GM23338 (cell line): Measurements from ENCODE around the gene SLC6A3. TPM values are rescaled to one million over a fixed set of nuclear protein-coding genes. Genes with fewer than 3 reads are reported as not detected.

Experiments
- ATAC-seq: fragments of 200-7000 bp; cut with Tn5 transposase; 3 replicates; pipeline ENCODE4 v1.9.1; 2020
- DNase-seq: peaks from one replicate; pipeline ENCODE4 v3.0.0-alpha.2; 2015; ENCODE audit warnings: low spot score
- H2AFZ ChIP-seq: fragments of 200-600 bp; sonication (generic); 2 replicates; pipeline ENCODE4 v1.8.0; 2016; ENCODE audit warnings: antibody characterized with exemption, mild to moderate bottlenecking, moderate library complexity
- H3F3A ChIP-seq: fragments of 200-600 bp; sonication (generic); replicated peaks from 2 replicates; pipeline ENCODE4 v1.8.0; 2017; ENCODE audit warnings: antibody characterized with exemption, mixed run types, low read depth
- H3K27ac ChIP-seq: fragments of 200-600 bp; sonication (generic); 2 replicates; pipeline ENCODE4 v1.6.1; 2016; ENCODE audit warnings: low read depth
- H3K27me3 ChIP-seq: fragments of 200-600 bp; sonication (generic); 2 replicates; pipeline ENCODE4 v1.8.0; 2016; ENCODE audit warnings: mild to moderate bottlenecking, mixed run types, moderate library complexity; ENCODE audit not compliant: insufficient read depth
- H3K36me3 ChIP-seq: fragments of 200-600 bp; sonication (generic); 2 replicates; pipeline ENCODE4 v1.8.0; 2016; ENCODE audit warnings: mild to moderate bottlenecking; ENCODE audit not compliant: insufficient read depth
- H3K4me1 ChIP-seq: fragments of 200-600 bp; sonication (generic); 2 replicates; pipeline ENCODE4 v1.8.0; 2016; ENCODE audit warnings: mild to moderate bottlenecking, moderate library complexity; ENCODE audit not compliant: insufficient read depth
- H3K4me2 ChIP-seq: fragments of 200-600 bp; sonication (generic); 2 replicates; pipeline ENCODE4 v1.7.1; 2017; ENCODE audit warnings: mixed run types
- H3K4me3 ChIP-seq: fragments of 200-600 bp; sonication (generic); 2 replicates; pipeline ENCODE4 v1.6.1; 2016; ENCODE audit warnings: mixed run types
- H3K79me2 ChIP-seq: fragments of 200-600 bp; sonication (generic); replicated peaks from 2 replicates; pipeline ENCODE4 v1.8.0; 2017; ENCODE audit warnings: mild to moderate bottlenecking; ENCODE audit not compliant: insufficient read depth
- H3K9me2 ChIP-seq: fragments of 200-600 bp; sonication (generic); 2 replicates; pipeline ENCODE4 v1.8.0; 2017; ENCODE audit not compliant: insufficient read depth
- H4K20me1 ChIP-seq: fragments of 200-600 bp; sonication (generic); replicated peaks from 2 replicates; pipeline ENCODE4 v1.8.0; 2017; ENCODE audit warnings: mild to moderate bottlenecking; ENCODE audit not compliant: insufficient read depth
- H3K27ac Mint-ChIP-seq: 2 replicates; pipeline ENCODE4 v1.8.0; 2020; ENCODE audit warnings: inconsistent platforms, mild to moderate bottlenecking, moderate library complexity, mixed read lengths
- H3K27me3 Mint-ChIP-seq: 3 replicates; pipeline ENCODE4 v1.8.0; 2022; ENCODE audit warnings: low read depth, mild to moderate bottlenecking, moderate library complexity, mixed read lengths, inconsistent platforms; ENCODE audit not compliant: insufficient read depth, poor library complexity
- H3K36me3 Mint-ChIP-seq: 3 replicates; pipeline ENCODE4 v1.8.0; 2021; ENCODE audit warnings: low read depth, mild to moderate bottlenecking, inconsistent platforms, moderate library complexity, mixed read lengths
- H3K4me1 Mint-ChIP-seq: 3 replicates; pipeline ENCODE4 v1.8.0; 2020; ENCODE audit warnings: mild to moderate bottlenecking, inconsistent platforms, mixed read lengths
- H3K4me3 Mint-ChIP-seq: 3 replicates; pipeline ENCODE4 v1.8.0; 2021; ENCODE audit warnings: moderate library complexity, mild to moderate bottlenecking, inconsistent platforms, mixed read lengths
- H3K9me3 Mint-ChIP-seq: 3 replicates; pipeline ENCODE4 v1.8.0; 2020; ENCODE audit warnings: moderate library complexity, mild to moderate bottlenecking, inconsistent platforms, mixed read lengths
- CREB1 ChIP-seq: fragments of 250-450 bp; sonication (Bioruptor Pico); IDR thresholded peaks from 2 replicates; pipeline ENCODE4 v1.5.0; 2020; ENCODE audit warnings: low read depth, mild to moderate bottlenecking, moderate library complexity
- ETS1 ChIP-seq: IDR thresholded peaks from 2 replicates; pipeline ENCODE4 v1.6.1; 2016; ENCODE audit warnings: antibody characterized with exemption
- EZH2 ChIP-seq: fragments of 200-600 bp; sonication (generic); IDR thresholded peaks from one replicate; pipeline ENCODE4 v1.8.0; 2017; ENCODE audit warnings: antibody characterized with exemption, mild to moderate bottlenecking, low read depth; ENCODE audit not compliant: unreplicated experiment
- JUNB ChIP-seq: IDR thresholded peaks from one replicate; pipeline ENCODE4 v1.6.1; 2016; ENCODE audit warnings: antibody characterized with exemption; ENCODE audit not compliant: unreplicated experiment
- NANOG ChIP-seq: IDR thresholded peaks from 2 replicates; pipeline ENCODE4 v1.6.1; 2016; ENCODE audit warnings: antibody characterized with exemption, borderline replicate concordance
- polyA plus RNA-seq: library from polyadenylated mRNA; unstranded; fragments of >200 nt; fragmentation: Nextera tagmentation; extraction: Ambion mirVana; gene quantifications from 2 replicates; pipeline ENCODE4 v1.2.1, GENCODE V29; 2016
- total RNA-seq: library from RNA; depleted of rRNA; stranded (reverse); fragments of >200 nt; shearing (Covaris generic); gene quantifications from 2 replicates; pipeline ENCODE4 v1.2.3, GENCODE V29; 2014
- TF ChIP-seq, protein P1 (sequence below), 2 experiments: fragments of 200-600 bp in 1 of 2; sonication (generic) in 1 of 2; conservative IDR thresholded peaks; 2 replicates each; pipeline versions ENCODE4 v1.5.1 to v1.6.1; 2016 to 2017; ENCODE audit warnings: antibody characterized with exemption in 2 of 2, low read depth in 2 of 2, mild to moderate bottlenecking in 2 of 2, moderate library complexity in 1 of 2
- TF ChIP-seq, protein P2 (sequence below): fragments of 250-450 bp; sonication (Bioruptor Pico); IDR thresholded peaks from 2 replicates; pipeline ENCODE4 v1.5.0; 2020; ENCODE audit warnings: mild to moderate bottlenecking, moderate library complexity

SLC6A3 gene
- total and polyA plus RNA-seq, 2 experiments from 2014 or later, result 0.76 to 1.0 TPM

DNA sequence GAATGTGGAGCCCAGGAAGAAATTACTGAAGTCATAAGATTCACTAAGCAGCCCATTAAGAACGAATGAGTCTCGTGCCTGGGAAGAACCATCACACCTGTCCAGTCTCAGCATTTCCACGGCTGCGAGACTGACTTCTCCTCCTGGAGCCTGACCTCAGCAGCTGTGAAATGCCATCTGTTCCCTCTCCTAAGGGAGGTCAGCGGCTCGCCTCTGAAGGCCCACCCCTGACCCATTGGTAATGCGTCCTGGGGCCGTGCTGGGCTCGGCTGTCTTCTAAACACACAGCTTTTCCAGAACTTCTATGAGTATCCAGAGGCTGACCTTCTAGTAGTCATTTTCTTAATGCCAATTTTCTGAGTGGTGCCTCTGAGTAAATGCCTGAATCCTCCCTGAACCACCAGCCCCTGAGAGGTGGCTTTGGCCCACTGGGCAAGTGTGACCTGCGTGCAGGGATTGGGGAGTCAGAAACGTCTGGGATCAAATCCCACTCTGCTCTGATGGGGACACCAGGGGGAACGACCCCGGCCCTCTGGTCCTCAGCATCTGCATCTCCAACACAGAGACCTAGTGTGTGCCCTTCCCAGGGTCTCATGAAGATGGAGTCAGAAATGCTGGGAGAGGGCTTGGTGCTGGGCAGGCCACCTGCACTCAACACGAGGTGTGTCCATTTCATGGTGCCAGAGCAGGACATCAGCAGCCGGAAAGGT lies 5.7 kb downstream of the SLC6A3 start:
- Histone ChIP-seq H3K9me2 (peaks cover 8% of the 10 kb centered on the region), H3K4me2 (no peak overlapping the region), H3K4me3 (no peak overlapping the region), H2AFZ (no peak overlapping the region), H3K36me3 (no peaks in the 10 kb centered on the region), H3K79me2 (no peaks in the 10 kb centered on the region), H3K4me1 (no peaks in the 10 kb centered on the region), H3F3A (no peaks in the 10 kb centered on the region), H3K27ac (no peak overlapping the region), H4K20me1 (peaks cover 6% of the 10 kb centered on the region), H3K27me3 (peaks cover 24% of the 10 kb centered on the region)
- peaks cover 31% of the 10 kb centered on the region for H3K27me3 Mint-ChIP-seq
- peaks cover 4% of the 10 kb centered on the region; the same call in 1 of the 3 replicates for H3K4me1 Mint-ChIP-seq
- H3K4me3 Mint-ChIP-seq, result no peak overlapping the region
- TF ChIP-seq, protein P1, sequence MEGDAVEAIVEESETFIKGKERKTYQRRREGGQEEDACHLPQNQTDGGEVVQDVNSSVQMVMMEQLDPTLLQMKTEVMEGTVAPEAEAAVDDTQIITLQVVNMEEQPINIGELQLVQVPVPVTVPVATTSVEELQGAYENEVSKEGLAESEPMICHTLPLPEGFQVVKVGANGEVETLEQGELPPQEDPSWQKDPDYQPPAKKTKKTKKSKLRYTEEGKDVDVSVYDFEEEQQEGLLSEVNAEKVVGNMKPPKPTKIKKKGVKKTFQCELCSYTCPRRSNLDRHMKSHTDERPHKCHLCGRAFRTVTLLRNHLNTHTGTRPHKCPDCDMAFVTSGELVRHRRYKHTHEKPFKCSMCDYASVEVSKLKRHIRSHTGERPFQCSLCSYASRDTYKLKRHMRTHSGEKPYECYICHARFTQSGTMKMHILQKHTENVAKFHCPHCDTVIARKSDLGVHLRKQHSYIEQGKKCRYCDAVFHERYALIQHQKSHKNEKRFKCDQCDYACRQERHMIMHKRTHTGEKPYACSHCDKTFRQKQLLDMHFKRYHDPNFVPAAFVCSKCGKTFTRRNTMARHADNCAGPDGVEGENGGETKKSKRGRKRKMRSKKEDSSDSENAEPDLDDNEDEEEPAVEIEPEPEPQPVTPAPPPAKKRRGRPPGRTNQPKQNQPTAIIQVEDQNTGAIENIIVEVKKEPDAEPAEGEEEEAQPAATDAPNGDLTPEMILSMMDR (conservative IDR thresholded peaks at IDR 0.05; ENCODE audit: low read depth in 2 of 2), result no peak
- no peak for TF ChIP-seq ETS1
- TF ChIP-seq CREB1 (CRISPR knock-in tag), result no peak
- H3K36me3 Mint-ChIP-seq, result no peaks in the 10 kb centered on the region; the same call in 2 of the 3 replicates
- DNase-seq (no peak), ATAC-seq (no peak)
- peaks cover 7% of the 10 kb centered on the region; the same call in 2 of the 3 replicates for H3K9me3 Mint-ChIP-seq
- H3K27ac Mint-ChIP-seq, result no peak overlapping the region

DNA sequence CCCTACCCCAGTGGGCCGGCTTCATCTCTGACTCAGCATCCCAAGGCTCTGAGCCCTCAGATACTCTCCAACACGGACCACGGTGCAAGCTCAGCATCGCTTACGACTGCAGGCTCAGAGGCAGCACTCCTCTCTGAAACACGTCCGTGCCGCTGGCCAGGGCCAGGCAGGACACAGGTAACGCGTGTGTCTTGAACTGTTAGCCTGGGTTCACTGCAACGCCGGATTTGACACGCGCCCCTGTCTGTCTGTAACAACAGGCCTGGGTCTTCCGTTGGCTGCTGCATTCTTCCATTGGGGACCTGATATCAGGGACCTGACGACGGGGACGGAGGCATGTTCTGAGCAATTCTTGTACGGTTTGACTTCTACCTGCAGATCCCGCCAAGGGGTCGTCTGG lies 6.4 kb downstream of the SLC6A3 start:
- no peak for DNase-seq
- Mint-ChIP-seq H3K4me3 (no peak overlapping the region), H3K27me3 (peaks cover 24% of the 10 kb centered on the region), H3K9me3 (peaks cover 11% of the 10 kb centered on the region), H3K36me3 (no peaks in the 10 kb centered on the region; the same call in 2 of the 3 replicates), H3K4me1 (no peaks in the 10 kb centered on the region; the same call in 2 of the 3 replicates), H3K27ac (no peak overlapping the region)
- TF ChIP-seq CREB1 (CRISPR knock-in tag) (no peak), JUNB (no peak), ETS1 (no peak), EZH2 (no peak), NANOG (no peak)
- TF ChIP-seq, protein P2, sequence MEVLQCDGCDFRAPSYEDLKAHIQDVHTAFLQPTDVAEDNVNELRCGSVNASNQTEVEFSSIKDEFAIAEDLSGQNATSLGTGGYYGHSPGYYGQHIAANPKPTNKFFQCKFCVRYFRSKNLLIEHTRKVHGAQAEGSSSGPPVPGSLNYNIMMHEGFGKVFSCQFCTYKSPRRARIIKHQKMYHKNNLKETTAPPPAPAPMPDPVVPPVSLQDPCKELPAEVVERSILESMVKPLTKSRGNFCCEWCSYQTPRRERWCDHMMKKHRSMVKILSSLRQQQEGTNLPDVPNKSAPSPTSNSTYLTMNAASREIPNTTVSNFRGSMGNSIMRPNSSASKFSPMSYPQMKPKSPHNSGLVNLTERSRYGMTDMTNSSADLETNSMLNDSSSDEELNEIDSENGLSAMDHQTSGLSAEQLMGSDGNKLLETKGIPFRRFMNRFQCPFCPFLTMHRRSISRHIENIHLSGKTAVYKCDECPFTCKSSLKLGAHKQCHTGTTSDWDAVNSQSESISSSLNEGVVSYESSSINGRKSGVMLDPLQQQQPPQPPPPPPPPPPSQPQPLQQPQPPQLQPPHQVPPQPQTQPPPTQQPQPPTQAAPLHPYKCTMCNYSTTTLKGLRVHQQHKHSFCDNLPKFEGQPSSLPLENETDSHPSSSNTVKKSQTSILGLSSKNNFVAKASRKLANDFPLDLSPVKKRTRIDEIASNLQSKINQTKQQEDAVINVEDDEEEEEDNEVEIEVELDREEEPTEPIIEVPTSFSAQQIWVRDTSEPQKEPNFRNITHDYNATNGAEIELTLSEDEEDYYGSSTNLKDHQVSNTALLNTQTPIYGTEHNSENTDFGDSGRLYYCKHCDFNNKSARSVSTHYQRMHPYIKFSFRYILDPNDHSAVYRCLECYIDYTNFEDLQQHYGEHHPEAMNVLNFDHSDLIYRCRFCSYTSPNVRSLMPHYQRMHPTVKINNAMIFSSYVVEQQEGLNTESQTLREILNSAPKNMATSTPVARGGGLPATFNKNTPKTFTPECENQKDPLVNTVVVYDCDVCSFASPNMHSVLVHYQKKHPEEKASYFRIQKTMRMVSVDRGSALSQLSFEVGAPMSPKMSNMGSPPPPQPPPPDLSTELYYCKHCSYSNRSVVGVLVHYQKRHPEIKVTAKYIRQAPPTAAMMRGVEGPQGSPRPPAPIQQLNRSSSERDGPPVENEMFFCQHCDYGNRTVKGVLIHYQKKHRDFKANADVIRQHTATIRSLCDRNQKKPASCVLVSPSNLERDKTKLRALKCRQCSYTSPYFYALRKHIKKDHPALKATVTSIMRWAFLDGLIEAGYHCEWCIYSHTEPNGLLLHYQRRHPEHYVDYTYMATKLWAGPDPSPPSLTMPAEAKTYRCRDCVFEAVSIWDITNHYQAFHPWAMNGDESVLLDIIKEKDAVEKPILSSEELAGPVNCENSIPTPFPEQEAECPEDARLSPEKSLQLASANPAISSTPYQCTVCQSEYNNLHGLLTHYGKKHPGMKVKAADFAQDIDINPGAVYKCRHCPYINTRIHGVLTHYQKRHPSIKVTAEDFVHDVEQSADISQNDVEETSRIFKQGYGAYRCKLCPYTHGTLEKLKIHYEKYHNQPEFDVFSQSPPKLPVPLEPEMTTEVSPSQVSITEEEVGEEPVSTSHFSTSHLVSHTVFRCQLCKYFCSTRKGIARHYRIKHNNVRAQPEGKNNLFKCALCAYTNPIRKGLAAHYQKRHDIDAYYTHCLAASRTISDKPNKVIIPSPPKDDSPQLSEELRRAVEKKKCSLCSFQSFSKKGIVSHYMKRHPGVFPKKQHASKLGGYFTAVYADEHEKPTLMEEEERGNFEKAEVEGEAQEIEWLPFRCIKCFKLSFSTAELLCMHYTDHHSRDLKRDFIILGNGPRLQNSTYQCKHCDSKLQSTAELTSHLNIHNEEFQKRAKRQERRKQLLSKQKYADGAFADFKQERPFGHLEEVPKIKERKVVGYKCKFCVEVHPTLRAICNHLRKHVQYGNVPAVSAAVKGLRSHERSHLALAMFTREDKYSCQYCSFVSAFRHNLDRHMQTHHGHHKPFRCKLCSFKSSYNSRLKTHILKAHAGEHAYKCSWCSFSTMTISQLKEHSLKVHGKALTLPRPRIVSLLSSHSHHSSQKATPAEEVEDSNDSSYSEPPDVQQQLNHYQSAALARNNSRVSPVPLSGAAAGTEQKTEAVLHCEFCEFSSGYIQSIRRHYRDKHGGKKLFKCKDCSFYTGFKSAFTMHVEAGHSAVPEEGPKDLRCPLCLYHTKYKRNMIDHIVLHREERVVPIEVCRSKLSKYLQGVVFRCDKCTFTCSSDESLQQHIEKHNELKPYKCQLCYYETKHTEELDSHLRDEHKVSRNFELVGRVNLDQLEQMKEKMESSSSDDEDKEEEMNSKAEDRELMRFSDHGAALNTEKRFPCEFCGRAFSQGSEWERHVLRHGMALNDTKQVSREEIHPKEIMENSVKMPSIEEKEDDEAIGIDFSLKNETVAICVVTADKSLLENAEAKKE, result no peak
- TF ChIP-seq, protein P1 (conservative IDR thresholded peaks at IDR 0.05; ENCODE audit: low read depth in 2 of 2), result no peak
- Histone ChIP-seq H3K36me3 (no peaks in the 10 kb centered on the region), H3K4me2 (no peak overlapping the region), H3K4me3 (no peak overlapping the region), H4K20me1 (peaks cover 5% of the 10 kb centered on the region), H3K27me3 (peaks cover 17% of the 10 kb centered on the region), H3K9me2 (peaks cover 8% of the 10 kb centered on the region), H3K4me1 (no peaks in the 10 kb centered on the region), H2AFZ (no peak overlapping the region), H3K79me2 (no peaks in the 10 kb centered on the region), H3K27ac (no peak overlapping the region), H3F3A (no peaks in the 10 kb centered on the region)
- no peak for ATAC-seq
